HAP-1 (cell line): Measurements from ENCODE around the gene CDKN2AIPNL.

Experiments
- DNase-seq, 2 experiments: peaks; one replicate each; pipeline ENCODE4 v3.0.0-alpha.2; 2016 to 2020; ENCODE audit warnings: low spot score in 2 of 2
- H3K27me3 ChIP-seq: fragments of 250-450 bp; sonication (Bioruptor Pico); 2 replicates; pipeline ENCODE4 v1.5.1; 2020; ENCODE audit warnings: low read depth, mild to moderate bottlenecking, moderate library complexity
- H3K36me3 ChIP-seq: fragments of 250-450 bp; sonication (Bioruptor Pico); replicated peaks from 2 replicates; pipeline ENCODE4 v1.5.1; 2020; ENCODE audit warnings: mild to moderate bottlenecking
- H3K4me1 ChIP-seq: fragments of 250-450 bp; sonication (Bioruptor Pico); 2 replicates; pipeline ENCODE4 v1.5.1; 2020; ENCODE audit warnings: mild to moderate bottlenecking
- H3K4me3 ChIP-seq: fragments of 250-450 bp; sonication (Bioruptor Pico); 2 replicates; pipeline ENCODE4 v1.5.1; 2020; ENCODE audit warnings: mild to moderate bottlenecking, moderate library complexity
- H3K9me3 ChIP-seq: fragments of 250-450 bp; sonication (Bioruptor Pico); 2 replicates; pipeline ENCODE4 v1.5.1; 2020; ENCODE audit warnings: mild to moderate bottlenecking, moderate library complexity
- in situ Hi-C: fragments of 300-500 bp; cut with MboI; formaldehyde crosslinking; loops from 3 replicates; pipeline ENCODE4 v1.14.3; 2020; ENCODE audit warnings: low sequenced_read_pairs, inconsistent platforms, mixed read lengths

CDKN2AIPNL gene

DNA sequence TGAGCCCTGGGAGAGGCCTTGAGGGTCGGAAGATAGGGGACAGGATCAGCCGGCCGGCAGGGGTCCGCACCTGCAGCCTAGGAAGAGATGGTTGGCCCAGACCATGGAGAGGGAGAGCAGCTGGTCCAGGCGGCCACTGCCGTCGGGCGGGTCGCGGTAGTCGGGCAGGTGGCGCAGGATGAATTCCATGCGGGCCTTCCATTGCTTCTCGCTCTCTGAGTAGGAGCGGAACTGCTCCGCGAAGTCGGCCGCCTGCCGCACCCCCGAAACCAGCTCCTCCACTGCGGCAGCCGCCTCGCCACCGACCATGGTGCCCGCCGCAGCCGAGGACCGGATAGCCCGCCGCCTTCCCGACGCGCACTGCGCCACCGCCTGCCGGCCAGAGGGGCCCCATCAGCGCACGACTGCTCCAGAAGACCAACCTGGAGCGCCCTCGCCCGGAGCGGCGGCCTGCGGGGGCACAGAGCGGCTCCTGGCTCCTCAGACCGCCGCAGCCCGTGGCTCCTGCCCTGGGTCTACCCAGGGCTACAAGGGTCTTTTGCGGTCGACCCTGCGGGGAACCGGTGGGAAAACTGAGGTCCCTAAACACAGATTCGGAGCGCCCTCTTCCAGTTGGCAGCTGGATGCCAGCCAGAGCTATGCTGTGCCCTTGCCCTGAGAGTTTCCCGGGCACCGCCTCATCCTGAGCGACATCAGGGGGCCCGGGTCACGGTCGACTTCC is at the start of gene CDKN2AIPNL:
Gene CDKN2AIPNL (minus strand): TSS at position 336 of the 721 bp plus-strand sequence. CDS start 27 bp downstream, at position 309.
- Histone ChIP-seq H3K27me3 (no peaks in the 10 kb centered on the region), H3K9me3 (no peaks in the 10 kb centered on the region), H3K4me3 (peak within 1 kb of the TSS; percentile 81), H3K36me3 (peaks cover 20% of the 10 kb centered on the region), H3K4me1 (peaks cover 12% of the 10 kb centered on the region)
- DNase-seq, result peak; percentile 79 to 93
- in situ Hi-C loops, result no loop called here

DNA sequence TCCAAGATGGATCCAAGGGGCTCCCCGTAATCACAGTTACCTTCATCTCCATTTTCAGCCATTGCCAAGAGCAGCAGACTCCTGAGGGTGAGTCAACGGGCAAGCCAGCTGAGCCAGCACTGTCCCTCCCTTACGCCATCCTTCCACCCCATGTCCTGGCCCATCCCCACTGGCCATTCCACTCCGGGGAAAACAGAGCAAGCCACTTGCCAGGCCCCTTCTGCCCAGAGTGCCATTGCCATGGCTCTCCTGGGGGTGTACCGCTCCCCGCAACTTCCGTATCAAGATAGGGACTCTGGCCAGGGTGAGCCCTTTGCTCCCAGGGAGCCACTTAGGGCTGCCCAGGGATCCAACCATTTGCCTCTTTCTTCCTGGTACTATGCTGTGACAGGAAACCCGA is 48.9 kb upstream of the CDKN2AIPNL start:
- Histone ChIP-seq H3K4me3 (no peak overlapping the region), H3K4me1 (no peaks in the 10 kb centered on the region), H3K9me3 (no peaks in the 10 kb centered on the region), H3K27me3 (no peaks in the 10 kb centered on the region), H3K36me3 (no peaks in the 10 kb centered on the region)
- no peak for DNase-seq
- in situ Hi-C loops, result no loop called here

DNA sequence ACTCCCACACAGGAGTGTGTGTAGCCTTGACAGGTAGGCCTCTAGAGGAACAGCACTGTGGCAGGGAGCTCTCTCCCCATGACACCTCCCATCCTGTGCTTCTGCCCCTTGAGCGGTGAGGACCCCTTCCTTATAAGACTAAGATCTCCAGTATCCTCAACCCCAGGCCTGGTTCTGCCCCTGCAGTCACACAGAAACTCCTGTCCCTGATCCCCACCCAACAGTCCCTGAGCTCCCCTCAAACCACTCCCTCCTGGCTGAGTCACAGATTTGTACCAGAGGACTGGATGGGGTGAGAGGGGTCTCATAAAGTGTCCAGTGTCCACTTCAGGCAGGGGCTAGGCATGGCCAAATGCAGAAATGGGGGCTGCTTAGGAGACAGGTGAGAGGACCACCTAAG is 47.8 kb upstream of the CDKN2AIPNL start:
- in situ Hi-C loops, result no loop called here
- Histone ChIP-seq H3K36me3 (no peaks in the 10 kb centered on the region), H3K27me3 (no peaks in the 10 kb centered on the region), H3K4me3 (no peak overlapping the region), H3K9me3 (no peaks in the 10 kb centered on the region), H3K4me1 (no peaks in the 10 kb centered on the region)
- no peak for DNase-seq

GRCh38 chr5:134459010-134459403 is 47.3 kb upstream of the CDKN2AIPNL start:
- no peaks in the 10 kb centered on the region for H3K36me3 ChIP-seq
- in situ Hi-C loops, result no loop called here
- no peaks in the 10 kb centered on the region for H3K9me3 ChIP-seq
- no peak overlapping the region for H3K4me3 ChIP-seq
- DNase-seq, result no peak
- H3K27me3 ChIP-seq, result no peaks in the 10 kb centered on the region
- no peaks in the 10 kb centered on the region for H3K4me1 ChIP-seq

GRCh38 chr5:134458234-134459009 is 46.7 kb upstream of the CDKN2AIPNL start:
- in situ Hi-C loops, result no loop called here
- no peak for DNase-seq
- H3K4me3 ChIP-seq, result no peak overlapping the region
- no peaks in the 10 kb centered on the region for H3K9me3 ChIP-seq
- H3K36me3 ChIP-seq, result no peaks in the 10 kb centered on the region
- H3K4me1 ChIP-seq, result no peaks in the 10 kb centered on the region
- no peaks in the 10 kb centered on the region for H3K27me3 ChIP-seq

DNA sequence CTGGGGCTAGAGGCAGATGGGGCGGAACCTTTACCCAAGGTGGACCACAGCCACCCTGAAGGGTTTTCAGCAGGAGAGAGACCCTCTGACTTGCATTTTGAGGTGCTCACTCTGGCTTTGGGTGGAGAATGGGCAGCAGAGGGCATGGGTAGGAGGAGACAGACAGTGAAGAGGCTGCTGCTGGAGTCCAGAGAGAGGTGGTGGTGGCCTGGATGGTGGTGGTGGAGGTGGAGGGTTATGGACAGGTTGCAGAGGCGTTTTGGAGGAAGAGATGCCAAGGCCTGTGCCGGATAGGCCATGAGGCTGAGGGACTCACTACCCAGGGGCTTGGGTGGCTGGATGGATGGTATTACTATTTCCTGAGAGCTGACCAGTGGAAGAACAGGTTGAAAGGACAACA is 46.1 kb upstream of the CDKN2AIPNL start:
- Histone ChIP-seq H3K9me3 (no peaks in the 10 kb centered on the region), H3K4me3 (no peak overlapping the region), H3K4me1 (no peaks in the 10 kb centered on the region), H3K36me3 (no peaks in the 10 kb centered on the region), H3K27me3 (no peaks in the 10 kb centered on the region)
- DNase-seq, result no peak
- in situ Hi-C loops, result no loop called here

GRCh38 chr5:134456825-134457224 is 45.1 kb upstream of the CDKN2AIPNL start:
- DNase-seq, result no peak
- H3K4me3 ChIP-seq, result no peak overlapping the region
- H3K36me3 ChIP-seq, result no peaks in the 10 kb centered on the region
- no peaks in the 10 kb centered on the region for H3K27me3 ChIP-seq
- H3K9me3 ChIP-seq, result no peaks in the 10 kb centered on the region
- H3K4me1 ChIP-seq, result no peaks in the 10 kb centered on the region
- in situ Hi-C loops, result no loop called here

DNA sequence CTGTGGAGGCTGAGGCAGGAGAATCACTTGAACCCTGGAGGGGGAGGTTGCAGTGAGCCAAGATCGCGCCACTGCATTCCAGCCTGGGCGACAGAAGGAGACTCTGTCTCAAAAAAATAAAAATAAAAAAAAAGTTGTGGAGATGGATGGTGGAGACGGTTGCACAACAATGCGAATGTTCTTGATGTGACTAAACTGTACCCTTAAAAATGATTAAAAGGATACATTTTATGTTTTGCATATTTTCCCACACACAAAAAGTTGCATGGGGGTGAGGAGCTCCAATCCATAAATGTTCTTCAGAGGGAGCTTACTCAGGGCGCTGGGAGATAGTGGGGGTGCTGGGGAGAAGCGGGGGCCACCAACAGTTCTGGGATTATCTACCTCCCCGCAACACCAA is 43.8 kb upstream of the CDKN2AIPNL start:
- DNase-seq, result no peak
- no peaks in the 10 kb centered on the region for H3K4me1 ChIP-seq
- H3K27me3 ChIP-seq, result no peaks in the 10 kb centered on the region
- no peak overlapping the region for H3K4me3 ChIP-seq
- no peaks in the 10 kb centered on the region for H3K36me3 ChIP-seq
- in situ Hi-C loops, result no loop called here
- H3K9me3 ChIP-seq, result no peaks in the 10 kb centered on the region

- DNase-seq, result no peak
- H3K4me1 ChIP-seq, result no peaks in the 10 kb centered on the region
- in situ Hi-C loops, result no loop called here
- H3K4me3 ChIP-seq, result no peak overlapping the region
- no peaks in the 10 kb centered on the region for H3K36me3 ChIP-seq
- H3K9me3 ChIP-seq, result no peaks in the 10 kb centered on the region
- no peaks in the 10 kb centered on the region for H3K27me3 ChIP-seq
Observed at GRCh38 chr5:134453016-134453415, 41.3 kb upstream of the CDKN2AIPNL start.

DNA sequence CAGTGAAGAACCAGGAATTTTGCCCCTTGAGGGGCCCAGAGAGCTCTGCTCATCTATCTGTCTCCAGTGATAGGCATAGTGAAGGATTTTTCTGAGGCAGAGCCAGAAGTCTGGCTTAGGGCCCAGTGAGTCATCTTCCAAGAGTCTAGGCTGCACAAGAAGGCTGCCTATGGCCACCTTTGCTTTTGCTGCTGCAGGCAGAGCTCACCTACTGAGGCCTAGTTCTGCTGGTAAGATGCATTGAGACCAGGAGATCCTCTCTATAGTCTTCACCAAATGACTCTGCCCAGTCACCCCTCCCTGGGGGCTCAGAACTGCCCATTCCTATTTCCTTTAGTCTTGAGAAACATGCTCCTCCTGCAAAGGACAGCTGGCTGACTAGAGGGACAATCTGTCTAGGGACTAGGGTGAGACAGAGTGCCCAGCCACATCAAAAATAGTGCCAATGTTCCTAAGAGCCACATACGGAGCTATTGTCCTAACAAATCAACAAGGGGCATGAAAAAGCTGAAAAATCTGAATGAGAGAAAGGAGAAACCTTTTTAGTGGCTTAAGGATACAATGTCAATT is 40.3 kb upstream of the CDKN2AIPNL start:
- DNase-seq, result no peak
- Histone ChIP-seq H3K4me3 (no peak overlapping the region), H3K9me3 (no peaks in the 10 kb centered on the region), H3K36me3 (no peaks in the 10 kb centered on the region), H3K27me3 (no peaks in the 10 kb centered on the region), H3K4me1 (no peaks in the 10 kb centered on the region)
- in situ Hi-C loops, result no loop called here

- no peak overlapping the region for H3K4me3 ChIP-seq
- no peaks in the 10 kb centered on the region for H3K27me3 ChIP-seq
- H3K9me3 ChIP-seq, result no peaks in the 10 kb centered on the region
- DNase-seq, result no peak
- no peaks in the 10 kb centered on the region for H3K36me3 ChIP-seq
- in situ Hi-C loops, result no loop called here
- H3K4me1 ChIP-seq, result no peaks in the 10 kb centered on the region
Observed at GRCh38 chr5:134451225-134451935, 39.7 kb upstream of the CDKN2AIPNL start.

DNA sequence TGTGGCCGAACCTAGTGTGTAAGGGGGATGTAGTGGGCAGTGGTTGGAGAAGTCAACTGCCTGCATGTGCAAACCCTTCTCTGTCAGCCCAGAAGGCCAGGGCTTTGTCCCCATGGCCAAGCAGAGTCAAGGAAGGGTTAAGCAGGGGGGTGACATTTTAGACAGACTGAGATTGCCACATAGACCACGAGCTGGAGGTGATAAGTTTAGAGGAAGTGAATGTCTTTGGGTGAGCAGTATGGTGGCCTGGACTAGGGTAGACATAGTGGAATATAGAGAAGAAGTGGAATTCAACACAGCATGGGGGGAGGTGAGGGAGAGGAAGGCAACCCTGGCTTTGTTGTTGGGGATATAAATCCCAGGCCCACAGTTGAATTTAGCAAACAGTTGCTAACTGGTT is 38.7 kb upstream of the CDKN2AIPNL start:
- in situ Hi-C loops, result no loop called here
- DNase-seq, result no peak
- Histone ChIP-seq H3K27me3 (no peaks in the 10 kb centered on the region), H3K4me3 (no peak overlapping the region), H3K36me3 (no peaks in the 10 kb centered on the region), H3K9me3 (no peaks in the 10 kb centered on the region), H3K4me1 (no peaks in the 10 kb centered on the region)

DNA sequence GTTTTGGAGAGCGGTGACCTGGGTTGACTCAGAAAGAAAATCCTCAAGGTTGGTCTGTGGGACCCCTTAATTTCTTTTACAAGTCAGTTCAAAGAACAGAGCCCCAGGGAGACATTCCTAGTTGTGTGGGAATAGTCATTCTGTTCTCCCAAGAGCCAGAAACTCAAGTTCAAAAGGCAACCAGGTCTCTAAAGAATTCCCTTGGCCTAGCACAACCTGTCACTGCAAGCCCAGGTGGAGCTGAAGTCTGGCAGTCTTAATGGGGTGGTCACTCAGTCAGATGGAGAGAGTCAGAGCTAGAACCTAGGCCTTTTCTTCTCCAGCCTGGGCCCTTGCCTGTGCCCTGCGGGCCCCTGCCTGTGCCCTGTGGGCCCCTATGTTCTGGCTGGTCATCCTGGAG is 37.5 kb upstream of the CDKN2AIPNL start:
- in situ Hi-C loops, result no loop called here
- DNase-seq, result no peak
- Histone ChIP-seq H3K9me3 (no peaks in the 10 kb centered on the region), H3K36me3 (no peaks in the 10 kb centered on the region), H3K4me1 (no peaks in the 10 kb centered on the region), H3K4me3 (no peak overlapping the region), H3K27me3 (no peaks in the 10 kb centered on the region)
